T-helper 2 cell treated with Interferon-gamma antibody and Interleukin-4, amounts not matched to agents 5 μg/mL and 100 μg/mL, for 36 hours (primary cell): ENCODE results near the gene KLF17.

Source experiments
- DNase-seq: peaks from one replicate; pipeline ENCODE4 v3.0.0; 2021; ENCODE audit warnings: low spot score
- H3K27ac Mint-ChIP-seq: one replicate; pipeline ENCODE4 v1.8.0; 2021; ENCODE audit warnings: mild to moderate bottlenecking, mixed read lengths
- H3K27me3 Mint-ChIP-seq: one replicate; pipeline ENCODE4 v1.8.0; 2021; ENCODE audit warnings: low read depth, mixed read lengths
- H3K36me3 Mint-ChIP-seq: one replicate; pipeline ENCODE4 v1.8.0; 2021; ENCODE audit warnings: low read depth, mixed read lengths
- H3K4me1 Mint-ChIP-seq: one replicate; pipeline ENCODE4 v1.8.0; 2021; ENCODE audit warnings: low read depth, mixed read lengths
- H3K4me3 Mint-ChIP-seq: one replicate; pipeline ENCODE4 v1.8.0; 2022; ENCODE audit warnings: mild to moderate bottlenecking, moderate library complexity, mixed read lengths
- H3K9me3 Mint-ChIP-seq: one replicate; pipeline ENCODE4 v1.8.0; 2021; ENCODE audit warnings: mixed read lengths

The KLF17 gene

GRCh38 chr1:44118682-44119081 lies at the start of gene KLF17:
TSS of gene KLF17 (plus strand) at chr1:44118821. CDS start at chr1:44118908, 87 bp downstream.
- no peak within 1 kb of the TSS for H3K4me3 Mint-ChIP-seq
- H3K36me3 Mint-ChIP-seq, result no peaks in the 10 kb centered on the region
- H3K27ac Mint-ChIP-seq, result no peak within 1 kb of the TSS
- H3K4me1 Mint-ChIP-seq, result no peaks in the 10 kb centered on the region
- H3K9me3 Mint-ChIP-seq, result no peaks in the 10 kb centered on the region
- peaks cover 16% of the 10 kb centered on the region for H3K27me3 Mint-ChIP-seq
- DNase-seq, result no peak

GRCh38 chr1:44071461-44071860 lies 47.2 kb upstream of the KLF17 start:
- H3K36me3 Mint-ChIP-seq, result no peaks in the 10 kb centered on the region
- H3K9me3 Mint-ChIP-seq, result no peaks in the 10 kb centered on the region
- H3K27me3 Mint-ChIP-seq, result peaks cover 22% of the 10 kb centered on the region
- H3K4me3 Mint-ChIP-seq, result no peak overlapping the region
- H3K4me1 Mint-ChIP-seq, result no peaks in the 10 kb centered on the region
- H3K27ac Mint-ChIP-seq, result no peak overlapping the region
- DNase-seq, result no peak

- Mint-ChIP-seq H3K4me1 (no peaks in the 10 kb centered on the region), H3K27me3 (peaks cover 19% of the 10 kb centered on the region), H3K4me3 (no peak overlapping the region), H3K27ac (no peak overlapping the region), H3K9me3 (no peaks in the 10 kb centered on the region), H3K36me3 (no peaks in the 10 kb centered on the region)
- peak; percentile 6 for DNase-seq
These were observed 46.4 kb upstream of the KLF17 start for GRCh38 chr1:44072204-44072603.

- H3K36me3 Mint-ChIP-seq, result no peaks in the 10 kb centered on the region
These were observed 45.8 kb upstream of the KLF17 start for GRCh38 chr1:44072821-44073220.

GRCh38 chr1:44073528-44073927 lies 45.1 kb upstream of the KLF17 start:
- no peak overlapping the region for H3K4me3 Mint-ChIP-seq
- H3K36me3 Mint-ChIP-seq, result no peaks in the 10 kb centered on the region
- H3K9me3 Mint-ChIP-seq, result no peaks in the 10 kb centered on the region
- H3K27ac Mint-ChIP-seq, result no peak overlapping the region
- peaks cover 16% of the 10 kb centered on the region for H3K27me3 Mint-ChIP-seq
- no peaks in the 10 kb centered on the region for H3K4me1 Mint-ChIP-seq
- DNase-seq, result no peak

More at GRCh38 chr1:44072821-44073220, 45.8 kb upstream of the KLF17 start:
- Mint-ChIP-seq H3K9me3 (no peaks in the 10 kb centered on the region), H3K27ac (no peak overlapping the region), H3K27me3 (peaks cover 17% of the 10 kb centered on the region), H3K4me1 (no peaks in the 10 kb centered on the region), H3K4me3 (no peak overlapping the region)
- DNase-seq, result no peak

GRCh38 chr1:44074415-44074814 lies 44.2 kb upstream of the KLF17 start:
- H3K27ac Mint-ChIP-seq, result no peak overlapping the region

GRCh38 chr1:44076066-44076465 lies 42.6 kb upstream of the KLF17 start:
- no peak overlapping the region for H3K27ac Mint-ChIP-seq
- H3K9me3 Mint-ChIP-seq, result no peaks in the 10 kb centered on the region
- no peaks in the 10 kb centered on the region for H3K36me3 Mint-ChIP-seq
- no peak overlapping the region for H3K4me3 Mint-ChIP-seq
- DNase-seq, result no peak
- no peaks in the 10 kb centered on the region for H3K4me1 Mint-ChIP-seq
- peaks cover 13% of the 10 kb centered on the region for H3K27me3 Mint-ChIP-seq

More at GRCh38 chr1:44074415-44074814, 44.2 kb upstream of the KLF17 start:
- no peak for DNase-seq
- Mint-ChIP-seq H3K27me3 (peaks cover 15% of the 10 kb centered on the region), H3K4me1 (no peaks in the 10 kb centered on the region), H3K9me3 (no peaks in the 10 kb centered on the region), H3K4me3 (no peak overlapping the region), H3K36me3 (no peaks in the 10 kb centered on the region)

- Mint-ChIP-seq H3K27ac (no peak overlapping the region), H3K9me3 (no peaks in the 10 kb centered on the region), H3K27me3 (peaks cover 9% of the 10 kb centered on the region), H3K36me3 (no peaks in the 10 kb centered on the region), H3K4me1 (no peaks in the 10 kb centered on the region), H3K4me3 (no peak overlapping the region)
- DNase-seq, result no peak
These were observed 41.2 kb upstream of the KLF17 start for GRCh38 chr1:44077421-44077820.

GRCh38 chr1:44078104-44078503 lies 40.5 kb upstream of the KLF17 start:
- Mint-ChIP-seq H3K4me3 (no peak overlapping the region), H3K9me3 (no peaks in the 10 kb centered on the region), H3K36me3 (no peaks in the 10 kb centered on the region), H3K27me3 (peaks cover 6% of the 10 kb centered on the region), H3K4me1 (no peaks in the 10 kb centered on the region), H3K27ac (no peak overlapping the region)
- DNase-seq, result no peak

- Mint-ChIP-seq H3K4me1 (no peaks in the 10 kb centered on the region), H3K9me3 (no peaks in the 10 kb centered on the region), H3K27me3 (peaks cover 2% of the 10 kb centered on the region), H3K4me3 (no peak overlapping the region), H3K27ac (no peak overlapping the region), H3K36me3 (no peaks in the 10 kb centered on the region)
- no peak for DNase-seq
These were observed 39.1 kb upstream of the KLF17 start for GRCh38 chr1:44079566-44079965.

- Mint-ChIP-seq H3K4me1 (no peaks in the 10 kb centered on the region), H3K36me3 (no peaks in the 10 kb centered on the region), H3K27ac (no peak overlapping the region), H3K4me3 (no peak overlapping the region), H3K27me3 (peaks cover 3% of the 10 kb centered on the region), H3K9me3 (no peaks in the 10 kb centered on the region)
- DNase-seq, result no peak
These were observed 33.5 kb upstream of the KLF17 start for GRCh38 chr1:44084998-44085675.

GRCh38 chr1:44086692-44087474 lies 31.7 kb upstream of the KLF17 start:
- Mint-ChIP-seq H3K27ac (no peak overlapping the region), H3K4me3 (no peak overlapping the region), H3K27me3 (peaks cover 6% of the 10 kb centered on the region), H3K4me1 (no peaks in the 10 kb centered on the region), H3K9me3 (no peaks in the 10 kb centered on the region), H3K36me3 (no peaks in the 10 kb centered on the region)
- no peak for DNase-seq

- Mint-ChIP-seq H3K9me3 (no peaks in the 10 kb centered on the region), H3K4me3 (no peak overlapping the region), H3K4me1 (no peaks in the 10 kb centered on the region), H3K27me3 (peaks cover 10% of the 10 kb centered on the region), H3K36me3 (no peaks in the 10 kb centered on the region), H3K27ac (no peak overlapping the region)
- no peak for DNase-seq
These were observed 29.1 kb upstream of the KLF17 start for GRCh38 chr1:44089371-44090048.
